ENCODE results near the gene B4GAT1. TPM values are rescaled to one million over a fixed set of nuclear protein-coding genes. Genes with fewer than 3 reads are reported as not detected.

Gene B4GAT1
- total and polyA plus RNA-seq, 2 of the 13 experiments (the other 11 are each of a cell fraction or from before 2014, with no cell fraction given), result 40.4 to 109 TPM

DNA sequence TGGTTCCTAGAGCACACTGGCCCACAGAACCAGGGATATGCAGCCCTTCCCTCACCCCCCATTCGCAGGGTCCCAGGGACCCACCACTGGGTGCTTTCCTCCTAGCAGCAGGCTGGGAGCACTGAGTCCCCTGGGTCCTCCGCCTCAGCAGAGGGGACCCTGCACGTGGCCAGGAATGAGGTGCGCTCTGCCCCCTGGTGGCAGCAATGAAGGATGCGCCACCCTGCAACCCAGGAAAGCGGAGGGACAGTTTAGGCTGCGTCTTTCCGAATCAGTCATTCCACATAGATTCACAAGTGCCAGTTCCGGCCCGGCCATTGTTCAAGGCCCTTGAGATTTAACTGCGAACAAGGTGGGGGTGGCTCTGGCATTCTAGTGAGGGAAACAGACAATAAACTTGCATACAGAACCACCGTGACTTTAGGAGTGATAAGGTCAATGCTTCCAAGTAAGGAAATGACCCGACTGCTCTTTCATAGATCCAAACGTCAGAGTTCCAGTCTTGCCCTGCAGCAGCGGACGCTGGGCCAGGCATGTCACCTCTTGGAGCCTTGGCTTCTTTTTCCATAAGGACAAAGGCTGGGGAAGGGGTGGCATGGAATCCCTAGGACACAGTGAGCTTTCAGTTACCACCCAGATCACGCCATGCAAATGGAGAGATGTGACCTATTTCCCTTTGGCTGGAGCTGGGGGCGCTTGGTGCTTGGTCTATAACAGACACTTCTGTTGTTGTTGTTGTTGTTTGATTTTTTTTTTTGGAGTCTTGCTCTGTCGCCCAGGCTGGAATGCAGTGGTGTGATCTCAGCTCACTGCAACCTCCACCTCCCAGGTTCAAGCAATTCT lies 18.9 kb downstream of the B4GAT1 start (continued):
- peak; percentile 40; the same call in 1 of the 2 replicates for TF ChIP-seq ETV6 (CRISPR knock-in tag; conservative IDR thresholded peaks at IDR 0.05)
- TF ChIP-seq NFRKB (IDR thresholded peaks at IDR 0.05), result no peak
- TF ChIP-seq ZNF598 (CRISPR knock-in tag; IDR thresholded peaks at IDR 0.05; ENCODE audit: borderline replicate concordance), result no peak
- peak; percentile 10; the same call in 1 of the 2 replicates for TF ChIP-seq ZNF644 (CRISPR knock-in tag; IDR thresholded peaks at IDR 0.05; ENCODE audit: low read depth)
- no peak for TF ChIP-seq SNAI1 (CRISPR knock-in tag; IDR thresholded peaks at IDR 0.05; ENCODE audit: borderline replicate concordance)
- TF ChIP-seq AHDC1 (CRISPR knock-in tag; IDR thresholded peaks at IDR 0.05; ENCODE audit: borderline replicate concordance), result no peak
- no peak for TF ChIP-seq ZNF737 (CRISPR knock-in tag; IDR thresholded peaks at IDR 0.05; ENCODE audit: borderline replicate concordance)
- TF ChIP-seq, protein P1, sequence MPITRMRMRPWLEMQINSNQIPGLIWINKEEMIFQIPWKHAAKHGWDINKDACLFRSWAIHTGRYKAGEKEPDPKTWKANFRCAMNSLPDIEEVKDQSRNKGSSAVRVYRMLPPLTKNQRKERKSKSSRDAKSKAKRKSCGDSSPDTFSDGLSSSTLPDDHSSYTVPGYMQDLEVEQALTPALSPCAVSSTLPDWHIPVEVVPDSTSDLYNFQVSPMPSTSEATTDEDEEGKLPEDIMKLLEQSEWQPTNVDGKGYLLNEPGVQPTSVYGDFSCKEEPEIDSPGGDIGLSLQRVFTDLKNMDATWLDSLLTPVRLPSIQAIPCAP (CRISPR knock-in tag; IDR thresholded peaks at IDR 0.05; ENCODE audit: low read depth), result no peak
- TF ChIP-seq SP140L (CRISPR knock-in tag; IDR thresholded peaks at IDR 0.05; ENCODE audit: borderline replicate concordance), result 0 out of 2 replicates have a peak, but pooled peaks have one; percentile 69
- TF ChIP-seq, protein P2, sequence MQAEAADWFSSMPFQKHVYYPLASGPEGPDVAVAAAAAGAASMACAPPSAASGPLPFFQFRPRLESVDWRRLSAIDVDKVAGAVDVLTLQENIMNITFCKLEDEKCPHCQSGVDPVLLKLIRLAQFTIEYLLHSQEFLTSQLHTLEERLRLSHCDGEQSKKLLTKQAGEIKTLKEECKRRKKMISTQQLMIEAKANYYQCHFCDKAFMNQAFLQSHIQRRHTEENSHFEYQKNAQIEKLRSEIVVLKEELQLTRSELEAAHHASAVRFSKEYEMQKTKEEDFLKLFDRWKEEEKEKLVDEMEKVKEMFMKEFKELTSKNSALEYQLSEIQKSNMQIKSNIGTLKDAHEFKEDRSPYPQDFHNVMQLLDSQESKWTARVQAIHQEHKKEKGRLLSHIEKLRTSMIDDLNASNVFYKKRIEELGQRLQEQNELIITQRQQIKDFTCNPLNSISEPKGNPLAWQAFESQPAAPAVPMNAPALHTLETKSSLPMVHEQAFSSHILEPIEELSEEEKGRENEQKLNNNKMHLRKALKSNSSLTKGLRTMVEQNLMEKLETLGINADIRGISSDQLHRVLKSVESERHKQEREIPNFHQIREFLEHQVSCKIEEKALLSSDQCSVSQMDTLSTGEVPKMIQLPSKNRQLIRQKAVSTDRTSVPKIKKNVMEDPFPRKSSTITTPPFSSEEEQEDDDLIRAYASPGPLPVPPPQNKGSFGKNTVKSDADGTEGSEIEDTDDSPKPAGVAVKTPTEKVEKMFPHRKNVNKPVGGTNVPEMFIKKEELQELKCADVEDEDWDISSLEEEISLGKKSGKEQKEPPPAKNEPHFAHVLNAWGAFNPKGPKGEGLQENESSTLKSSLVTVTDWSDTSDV (CRISPR knock-in tag; IDR thresholded peaks at IDR 0.05), result 0 out of 2 replicates have a peak, but pooled peaks have one; percentile 54
- TF ChIP-seq, protein P3, sequence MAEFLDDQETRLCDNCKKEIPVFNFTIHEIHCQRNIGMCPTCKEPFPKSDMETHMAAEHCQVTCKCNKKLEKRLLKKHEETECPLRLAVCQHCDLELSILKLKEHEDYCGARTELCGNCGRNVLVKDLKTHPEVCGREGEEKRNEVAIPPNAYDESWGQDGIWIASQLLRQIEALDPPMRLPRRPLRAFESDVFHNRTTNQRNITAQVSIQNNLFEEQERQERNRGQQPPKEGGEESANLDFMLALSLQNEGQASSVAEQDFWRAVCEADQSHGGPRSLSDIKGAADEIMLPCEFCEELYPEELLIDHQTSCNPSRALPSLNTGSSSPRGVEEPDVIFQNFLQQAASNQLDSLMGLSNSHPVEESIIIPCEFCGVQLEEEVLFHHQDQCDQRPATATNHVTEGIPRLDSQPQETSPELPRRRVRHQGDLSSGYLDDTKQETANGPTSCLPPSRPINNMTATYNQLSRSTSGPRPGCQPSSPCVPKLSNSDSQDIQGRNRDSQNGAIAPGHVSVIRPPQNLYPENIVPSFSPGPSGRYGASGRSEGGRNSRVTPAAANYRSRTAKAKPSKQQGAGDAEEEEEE (CRISPR knock-in tag; IDR thresholded peaks at IDR 0.05; ENCODE audit: borderline replicate concordance), result 0 out of 2 replicates have a peak, but pooled peaks have one; percentile 32
- peak; percentile 74; the same call in 1 of the 2 replicates for TF ChIP-seq KDM3A (CRISPR knock-in tag; IDR thresholded peaks at IDR 0.05; ENCODE audit: low read depth)
- no peak for TF ChIP-seq PAF1 (CRISPR knock-in tag; IDR thresholded peaks at IDR 0.05)
- no peak for TF ChIP-seq ZNF260 (CRISPR knock-in tag; IDR thresholded peaks at IDR 0.05; ENCODE audit: borderline replicate concordance, low read depth)
